HG03439 (cell line): Measurements from ENCODE around the gene GPX3.

Experiments used
- ATAC-seq: cut with Tn5 transposase; IDR thresholded peaks from one replicate; pipeline ENCODE4 v1.9.1; 2021; ENCODE audit warnings: mild to moderate bottlenecking, moderate library complexity; ENCODE audit not compliant: unreplicated experiment

GPX3 gene

GRCh38 chr5:151033217-151033934, 13.0 kb downstream of the GPX3 start:
- no peak for ATAC-seq

DNA sequence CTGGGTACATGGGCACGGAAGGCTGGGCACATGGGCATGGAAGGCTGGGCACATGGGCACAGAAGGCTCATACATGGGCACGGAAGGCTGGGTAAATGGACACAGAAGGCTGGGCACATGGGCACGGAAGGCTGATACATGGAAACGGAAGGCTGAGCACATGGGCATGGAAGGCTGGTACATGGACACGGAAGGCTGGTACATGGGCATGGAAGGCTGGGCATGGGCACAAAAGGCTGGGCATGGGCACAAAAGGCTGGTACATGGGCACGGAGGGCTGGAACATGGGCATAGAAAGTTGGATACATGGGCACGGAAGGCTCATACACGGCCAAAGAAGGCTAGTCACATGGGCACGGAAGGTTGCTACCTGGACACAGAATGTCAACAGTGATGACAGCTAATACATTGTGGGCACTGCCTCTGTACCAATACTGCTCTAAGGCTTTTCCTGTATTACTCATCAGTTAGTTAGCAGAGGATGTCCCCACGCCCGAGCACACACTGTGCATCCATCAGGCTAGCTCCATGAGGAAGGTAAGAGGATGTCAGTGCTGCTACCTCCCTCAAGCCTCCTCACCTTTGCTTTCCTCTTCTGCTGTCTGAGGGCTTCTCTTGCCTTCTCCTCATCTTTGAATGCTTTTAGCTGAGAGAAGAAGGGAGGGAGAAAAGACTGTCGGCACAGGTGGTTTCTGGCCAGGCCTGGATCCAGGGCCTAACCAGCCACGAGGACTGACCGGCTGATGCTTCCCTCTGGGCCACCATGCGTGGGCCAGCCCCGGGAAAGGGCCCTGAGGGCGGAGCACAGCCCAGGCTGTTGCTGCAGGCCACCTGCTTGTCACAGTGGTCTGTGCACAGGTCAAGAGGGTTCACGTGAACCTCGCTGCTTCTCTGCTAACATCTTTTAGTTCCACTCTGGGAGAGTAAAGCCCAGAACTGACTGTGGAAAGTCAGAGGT, 14.3 kb downstream of the GPX3 start:
- ATAC-seq, result no peak

- ATAC-seq, result no peak
These were observed 16.2 kb downstream of the GPX3 start for GRCh38 chr5:151036556-151036955.

- no peak for ATAC-seq
These were observed 17.4 kb downstream of the GPX3 start for GRCh38 chr5:151037561-151038411.

DNA sequence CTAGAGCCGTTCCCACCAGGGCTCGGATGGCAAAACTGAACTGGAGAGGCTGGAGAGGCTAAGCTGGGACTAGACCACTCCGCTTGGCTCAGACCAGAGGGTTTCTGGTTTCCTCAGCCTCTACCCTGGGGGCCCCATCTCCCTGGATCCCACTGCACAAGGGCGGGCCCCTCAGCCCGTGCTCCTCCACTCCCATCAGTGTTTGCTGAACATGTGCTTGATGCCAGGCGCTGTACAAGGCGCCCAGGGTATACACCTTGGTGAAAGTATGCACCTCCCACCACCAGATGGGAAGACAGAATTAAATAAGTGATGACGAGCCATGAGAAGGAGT, 18.0 kb downstream of the GPX3 start:
- no peak for ATAC-seq

- ATAC-seq, result no peak
These were observed 18.4 kb downstream of the GPX3 start for GRCh38 chr5:151038801-151039238.

DNA sequence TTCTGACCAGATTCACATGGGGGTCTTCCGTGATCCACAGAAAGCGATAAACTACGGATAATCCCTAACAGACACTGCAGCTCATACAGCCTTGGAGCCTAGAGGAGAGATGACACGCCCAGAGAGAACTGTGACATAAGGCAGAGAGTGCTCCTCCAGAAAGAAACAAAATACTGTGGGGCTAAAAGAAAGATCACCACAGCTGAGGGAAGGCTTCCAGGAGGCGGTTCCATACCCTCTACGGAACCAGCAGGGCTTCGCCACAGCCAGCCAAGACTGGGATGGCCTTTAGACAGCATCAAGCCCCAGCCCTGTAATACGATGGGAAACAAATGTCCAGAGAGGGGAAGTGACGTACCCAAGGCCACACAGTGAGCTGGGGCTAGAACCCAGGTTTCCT, 19.3 kb downstream of the GPX3 start:
- ATAC-seq, result no peak

- no peak for ATAC-seq
These were observed 19.9 kb downstream of the GPX3 start for GRCh38 chr5:151040211-151040747.

GRCh38 chr5:151041577-151042268, 21.3 kb downstream of the GPX3 start:
- no peak for ATAC-seq

- no peak for ATAC-seq
These were observed 22.2 kb downstream of the GPX3 start for GRCh38 chr5:151042453-151043093.

GRCh38 chr5:151047814-151048425, 27.5 kb downstream of the GPX3 start:
- ATAC-seq, result no peak

DNA sequence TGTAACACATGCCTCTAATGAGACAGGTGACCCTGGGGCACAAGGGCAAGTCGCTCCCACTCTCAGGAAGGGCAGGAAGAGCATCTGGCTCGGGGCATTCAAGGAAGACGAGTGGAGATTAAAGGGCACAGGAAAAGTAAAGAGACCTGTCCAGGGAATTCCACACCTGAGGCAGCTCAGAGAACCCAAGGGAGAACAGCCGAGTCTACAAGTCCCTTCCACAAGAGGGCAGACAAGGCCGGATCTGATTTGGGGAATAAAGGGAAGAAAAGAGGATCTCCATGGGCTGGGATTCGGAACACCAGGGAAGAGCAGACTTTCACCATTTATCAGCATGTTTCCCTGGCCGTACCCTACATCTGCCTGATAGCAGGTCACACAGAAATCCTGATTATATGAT, 28.1 kb downstream of the GPX3 start:
- ATAC-seq, result no peak

DNA sequence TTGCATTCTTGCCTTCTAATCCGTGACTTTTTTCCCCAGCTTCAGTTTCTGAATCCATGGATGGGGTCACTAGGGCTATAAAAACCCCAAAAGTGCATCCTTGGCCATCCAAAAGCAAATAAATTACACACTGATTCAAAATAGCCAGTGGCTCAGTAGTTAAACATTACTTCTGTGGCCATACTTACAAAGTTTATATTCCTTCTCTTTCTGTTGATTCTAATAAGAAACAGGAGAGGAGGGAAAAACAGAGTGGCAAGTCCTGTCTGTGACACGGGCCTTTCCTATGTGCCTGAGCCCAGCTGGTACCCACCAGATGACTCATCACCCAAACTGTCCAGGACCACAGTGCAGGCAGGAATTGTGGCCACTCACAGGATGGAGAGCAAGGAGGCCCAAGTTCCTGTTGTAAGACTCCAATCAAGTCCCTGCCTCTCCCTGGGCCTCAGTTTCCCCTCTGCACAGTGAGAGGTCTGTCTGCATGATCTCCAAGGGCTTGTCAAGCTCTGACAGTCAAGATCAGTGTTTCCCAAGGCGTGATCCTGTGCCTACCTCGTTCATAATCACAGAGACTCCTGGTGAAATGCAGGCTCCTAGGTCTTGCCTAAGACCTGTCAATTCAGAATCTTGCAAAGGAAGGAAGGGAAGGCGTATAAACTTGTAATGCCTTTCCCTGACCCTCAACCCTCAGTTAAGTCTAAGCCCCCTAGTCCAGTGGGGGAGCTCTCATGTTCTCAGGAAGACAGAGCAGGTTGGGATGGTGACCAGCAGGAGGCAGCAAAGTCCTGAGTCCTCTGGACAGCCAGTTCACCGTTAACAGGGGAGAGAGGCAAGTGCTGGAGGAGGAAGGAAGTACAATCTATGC, 30.9 kb downstream of the GPX3 start:
- ATAC-seq, result peak; percentile 59

- ATAC-seq, result peak; percentile 11
These were observed 31.7 kb downstream of the GPX3 start for GRCh38 chr5:151051931-151052608.

- no peak for ATAC-seq
These were observed 32.4 kb downstream of the GPX3 start for GRCh38 chr5:151052836-151053235.

- no peak for ATAC-seq
These were observed 33.5 kb downstream of the GPX3 start for GRCh38 chr5:151053796-151054462.

DNA sequence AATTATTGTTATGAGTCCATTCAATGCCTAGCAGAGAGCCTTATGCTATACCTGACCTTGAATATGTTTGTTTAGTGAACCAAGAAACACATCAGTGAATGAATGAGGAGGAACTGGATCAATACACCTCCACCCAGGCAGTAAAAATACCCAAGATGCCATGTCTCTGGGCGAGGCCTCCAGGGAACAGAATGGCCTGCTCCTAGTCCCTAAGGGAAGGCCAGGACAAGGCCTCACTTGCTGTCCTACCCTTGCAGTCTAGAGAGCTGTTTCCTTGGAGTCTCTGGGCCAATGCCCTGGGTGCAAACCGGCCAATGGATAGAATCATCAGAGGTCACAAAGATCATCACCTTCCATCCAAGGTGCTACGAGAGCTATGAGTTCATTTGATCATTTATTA, 34.3 kb downstream of the GPX3 start:
- no peak for ATAC-seq
